A673 (cell line): ENCODE measurements around the gene CD74. TPM values are rescaled to one million over a fixed set of nuclear protein-coding genes. Genes with fewer than 3 reads are reported as not detected.

ENCODE experiments used
- BruUV-seq: library from RNA; stranded (reverse); fragments of 400-500 nt; replicated peaks from 2 replicates; lab custom pipeline; 2021; lab: Mats Ljungman, UMichigan
- CTCF ChIA-PET: fragments of 300-600 bp; sonication (Branson Sonifier 250); formaldehyde crosslinking; loops from one replicate; lab custom pipeline; 2022; ENCODE audit warnings: antibody characterized with exemption; lab: Charles Lee
- POLR2A ChIA-PET: fragments of 300-600 bp; sonication (Branson Sonifier 250); formaldehyde crosslinking; loops from one replicate; lab custom pipeline; 2022; ENCODE audit warnings: antibody characterized with exemption; ENCODE audit not compliant: low non-redundant PET; lab: Charles Lee
- DNase-seq: peaks from one replicate; pipeline ENCODE4 v3.0.0-alpha.2; 2015; ENCODE audit warnings: low spot score
- H3K27ac ChIP-seq: fragments of 200-600 bp; sonication (generic); 2 replicates; pipeline ENCODE4 v1.5.1; 2016; ENCODE audit warnings: mixed run types, low read depth, mild to moderate bottlenecking, mixed read lengths, antibody characterized with exemption, low read length; ENCODE audit not compliant: poor library complexity, severe bottlenecking
- H3K27me3 ChIP-seq: fragments of 200-600 bp; sonication (generic); replicated peaks from 2 replicates; pipeline ENCODE4 v1.6.1; 2017; ENCODE audit warnings: mixed run types, low read depth, mild to moderate bottlenecking, mixed read lengths, antibody characterized with exemption, low read length; ENCODE audit not compliant: insufficient read depth, poor library complexity
- H3K36me3 ChIP-seq: fragments of 200-600 bp; sonication (generic); 2 replicates; pipeline ENCODE4 v1.6.1; 2016; ENCODE audit warnings: mixed run types, mild to moderate bottlenecking, mixed read lengths, antibody characterized with exemption, low read length; ENCODE audit not compliant: insufficient read depth, poor library complexity, severe bottlenecking
- H3K4me1 ChIP-seq: fragments of 200-600 bp; sonication (generic); 2 replicates; pipeline ENCODE4 v1.6.1; 2017; ENCODE audit warnings: mixed run types, mild to moderate bottlenecking, mixed read lengths, antibody characterized with exemption, low read length; ENCODE audit not compliant: insufficient read depth, poor library complexity, severe bottlenecking
- H3K4me3 ChIP-seq: fragments of 200-600 bp; sonication (generic); 2 replicates; pipeline ENCODE4 v1.5.1; 2016; ENCODE audit warnings: low read depth, mixed run types, mild to moderate bottlenecking, mixed read lengths, low read length; ENCODE audit not compliant: poor library complexity, severe bottlenecking
- H3K9me3 ChIP-seq: fragments of 200-600 bp; sonication (generic); 2 replicates; pipeline ENCODE4 v1.6.1; 2016; ENCODE audit warnings: mixed run types, low read depth, mild to moderate bottlenecking, mixed read lengths, antibody characterized with exemption, low read length; ENCODE audit not compliant: poor library complexity, severe bottlenecking
- CTCF ChIP-seq: fragments of 300-800, 200-600 bp; sonication (generic); conservative IDR thresholded peaks from 2 replicates; pipeline ENCODE4 v1.5.1; 2017; ENCODE audit warnings: low read depth, mild to moderate bottlenecking, antibody characterized with exemption, low read length, moderate library complexity, mixed read lengths
- EZH2 ChIP-seq: fragments of 200-600 bp; sonication (generic); IDR thresholded peaks from 2 replicates; pipeline ENCODE4 v1.6.1; 2017; ENCODE audit warnings: borderline replicate concordance, low read depth, mild to moderate bottlenecking, mixed read lengths, antibody characterized with exemption, low read length; ENCODE audit not compliant: poor library complexity, severe bottlenecking
- intact Hi-C: fragments of 100-400 bp; cut with micrococcal nuclease; formaldehyde crosslinking; loops from one replicate; pipeline ENCODE4 v1.10.0; 2022; ENCODE audit not compliant: unreplicated experiment
- total RNA-seq: library from RNA; stranded (reverse); gene quantifications from 2 replicates; pipeline ENCODE4 v1.2.3, GENCODE V29; 2021

Gene CD74
- total RNA-seq, 1 experiment from 2014 or later = not detected

- no TSS peak for BruUV-seq
- H3K36me3 ChIP-seq = peaks cover 25% of the 10 kb centered on the region
- no peaks in the 10 kb centered on the region for H3K9me3 ChIP-seq
- POLR2A ChIA-PET = no interaction called here
- CTCF ChIA-PET = no interaction called here
- intact Hi-C loops = no loop called here
- no peak for DNase-seq
- no peaks in the 10 kb centered on the region for H3K4me1 ChIP-seq
- no peaks in the 10 kb centered on the region for H3K27me3 ChIP-seq
- no peak overlapping the region for H3K27ac ChIP-seq
- no peak overlapping the region for H3K4me3 ChIP-seq
- TF ChIP-seq EZH2 = no peak
- no peak for TF ChIP-seq CTCF
These were observed 10.4 kb downstream of the CD74 start for GRCh38 chr5:150402229-150402773.

- Histone ChIP-seq H3K4me1 (no peaks in the 10 kb centered on the region), H3K36me3 (peaks cover 26% of the 10 kb centered on the region), H3K27me3 (no peaks in the 10 kb centered on the region), H3K9me3 (no peaks in the 10 kb centered on the region), H3K4me3 (no peak overlapping the region), H3K27ac (no peak overlapping the region)
- ChIA-PET CTCF (no interaction called here), POLR2A (no interaction called here)
- no TSS peak for BruUV-seq
- intact Hi-C loops = no loop called here
- TF ChIP-seq CTCF = no peak
- no peak for TF ChIP-seq EZH2
- no peak for DNase-seq
These were observed 11.1 kb downstream of the CD74 start for GRCh38 chr5:150401376-150402228.

GRCh38 chr5:150401076-150401375 is 11.7 kb downstream of the CD74 start:
- TF ChIP-seq EZH2 = no peak
- Histone ChIP-seq H3K4me3 (no peak overlapping the region), H3K4me1 (no peaks in the 10 kb centered on the region), H3K9me3 (no peaks in the 10 kb centered on the region), H3K36me3 (peaks cover 32% of the 10 kb centered on the region), H3K27me3 (no peaks in the 10 kb centered on the region), H3K27ac (no peak overlapping the region)
- CTCF ChIA-PET = no interaction called here
- POLR2A ChIA-PET = no interaction called here
- no peak for DNase-seq
- intact Hi-C loops = no loop called here
- BruUV-seq = no TSS peak
